K562 (cell line): Measurements from ENCODE around the gene TIMP3. TPM values are rescaled to one million over a fixed set of nuclear protein-coding genes. Genes with fewer than 3 reads are reported as not detected.

Experiments used
- CBX2 ChIP-seq: fragments of 200-600 bp; sonication (generic); IDR thresholded peaks from one replicate; pipeline ENCODE4 v1.6.1; 2012; ENCODE audit warnings: mild to moderate bottlenecking, low read length, inconsistent platforms; ENCODE audit not compliant: insufficient read depth, poor library complexity, severe bottlenecking
- DMBX1 ChIP-seq: fragments of 250-450 bp; sonication (Bioruptor Pico); IDR thresholded peaks from 2 replicates; pipeline ENCODE4 v1.8.0; 2022; ENCODE audit warnings: inconsistent platforms, mild to moderate bottlenecking, moderate library complexity, borderline replicate concordance
- EGR1 ChIP-seq: fragments of 450-650 bp; conservative IDR thresholded peaks from 2 replicates; pipeline ENCODE4 v1.6.1; 2017; ENCODE audit warnings: mild to moderate bottlenecking
- EHMT2 ChIP-seq: fragments of 450-650 bp; IDR thresholded peaks from 2 replicates; pipeline ENCODE4 v1.6.1; 2018; ENCODE audit warnings: antibody characterized with exemption
- ELF2 ChIP-seq: fragments of 250-450 bp; sonication (Bioruptor Pico); IDR thresholded peaks from 2 replicates; pipeline ENCODE4 v1.5.0; 2021; ENCODE audit warnings: mild to moderate bottlenecking
- FOXP1 ChIP-seq: sonication (generic); formaldehyde crosslinking; IDR thresholded peaks from 2 replicates; pipeline ENCODE4 v1.8.0; 2022; ENCODE audit warnings: mild to moderate bottlenecking, missing genetic modification reagents
- MTA3 ChIP-seq: fragments of 450-650 bp; formaldehyde crosslinking; IDR thresholded peaks from 2 replicates; pipeline ENCODE4 v1.6.1; 2017; ENCODE audit warnings: mild to moderate bottlenecking, borderline replicate concordance
- NCOA6 ChIP-seq: fragments of 450-650 bp; IDR thresholded peaks from 2 replicates; pipeline ENCODE4 v1.6.1; 2017; ENCODE audit warnings: mild to moderate bottlenecking
- NFATC3 ChIP-seq: fragments of 450-650 bp; IDR thresholded peaks from 2 replicates; pipeline ENCODE4 v1.6.1; 2017; ENCODE audit warnings: mild to moderate bottlenecking
- SMARCA4 ChIP-seq: fragments of 450-650 bp; IDR thresholded peaks from 2 replicates; pipeline ENCODE4 v1.6.1; 2016
- SREBF1 ChIP-seq: fragments of 150-350 bp; IDR thresholded peaks from 2 replicates; pipeline ENCODE4 v1.6.1; 2014; ENCODE audit warnings: antibody characterized with exemption, low read depth, low read length, borderline replicate concordance
- SUPT5H ChIP-seq: fragments of 450-650 bp; IDR thresholded peaks from 2 replicates; pipeline ENCODE4 v1.6.1; 2016
- THAP12 ChIP-seq: fragments of 250-450 bp; sonication (Bioruptor Pico); IDR thresholded peaks from 2 replicates; pipeline ENCODE4 v1.9.0; 2021; ENCODE audit warnings: mild to moderate bottlenecking, inconsistent platforms
- ZNF79 ChIP-seq: fragments of 250-450 bp; sonication (Bioruptor Pico); IDR thresholded peaks from 2 replicates; pipeline ENCODE4 v1.4.0; 2020; ENCODE audit warnings: low read depth, mild to moderate bottlenecking, moderate library complexity
- polyA plus RNA-seq, 8 experiments: library from polyadenylated mRNA; depleted of rRNA in 4 of 8; stranded (reverse) in 5 of 8; unstranded in 3 of 8; fragments of >200 nt; fragmentation: Nextera tagmentation in 2 of 8; fragmentation: Illumina TruSeq in 1 of 8; extraction: Ambion mirVana in 2 of 8; extraction: Trizol in 1 of 8; gene quantifications; 2 replicates each; pipeline versions ENCODE4 v1.2.1 to v1.2.3, GENCODE V29; 2011 to 2014; ENCODE audit warnings: inconsistent platforms in 1 of 8, missing spikeins in 1 of 8
- total RNA-seq, 7 experiments: library from RNA; depleted of rRNA in 6 of 7; stranded (reverse); fragments of >200 nt in 6 of 7; fragmentation: Illumina TruSeq in 2 of 7; extraction: Trizol in 2 of 7; gene quantifications; 2 replicates each; pipeline versions ENCODE4 v1.2.1 to v1.2.3, GENCODE V29; 2011 to 2021; ENCODE audit warnings: low replicate concordance in 1 of 7
- TF ChIP-seq, protein P1 (sequence below): fragments of 250-450 bp; sonication (Bioruptor Pico); IDR thresholded peaks from 2 replicates; pipeline ENCODE4 v1.9.0; 2021; ENCODE audit warnings: mild to moderate bottlenecking
- TF ChIP-seq, protein P2 (sequence below): fragments of 150-350 bp; IDR thresholded peaks from 2 replicates; pipeline ENCODE4 v1.6.1; 2014; ENCODE audit warnings: low read depth, mild to moderate bottlenecking, low read length, borderline replicate concordance
- TF ChIP-seq, protein P3 (sequence below): sonication (generic); formaldehyde crosslinking; IDR thresholded peaks from 2 replicates; pipeline ENCODE4 v1.8.0; 2022; ENCODE audit warnings: missing genetic modification reagents, mild to moderate bottlenecking, moderate library complexity, borderline replicate concordance
- TF ChIP-seq, protein P4 (sequence below): fragments of 250-450 bp; sonication (Bioruptor Pico); IDR thresholded peaks from 2 replicates; pipeline ENCODE4 v1.5.0; 2021; ENCODE audit warnings: mild to moderate bottlenecking, borderline replicate concordance

Gene TIMP3
- total and polyA plus RNA-seq, 9 of the 15 experiments (the other 6 are each of a cell fraction or from before 2014, with no cell fraction given): 0.07 to 0.73 (median 0.18) TPM

- TF ChIP-seq NCOA6 (no peak), SMARCA4 (peak; percentile 37; the same call in 1 of the 2 replicates), FOXP1 (no peak), SUPT5H (no peak), EGR1 (no peak), NFATC3 (no peak), MTA3 (peak; percentile 64; the same call in 1 of the 2 replicates), THAP12 (no peak), DMBX1 (no peak), EHMT2 (0 out of 2 replicates have a peak, but pooled peaks have one; percentile 37), ZNF79 (no peak), ELF2 (CRISPR knock-in tag) (no peak), SREBF1 (no peak), CBX2 (no peak)
- TF ChIP-seq, protein P1, sequence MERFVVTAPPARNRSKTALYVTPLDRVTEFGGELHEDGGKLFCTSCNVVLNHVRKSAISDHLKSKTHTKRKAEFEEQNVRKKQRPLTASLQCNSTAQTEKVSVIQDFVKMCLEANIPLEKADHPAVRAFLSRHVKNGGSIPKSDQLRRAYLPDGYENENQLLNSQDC (CRISPR knock-in tag): no peak
- TF ChIP-seq, protein P2, sequence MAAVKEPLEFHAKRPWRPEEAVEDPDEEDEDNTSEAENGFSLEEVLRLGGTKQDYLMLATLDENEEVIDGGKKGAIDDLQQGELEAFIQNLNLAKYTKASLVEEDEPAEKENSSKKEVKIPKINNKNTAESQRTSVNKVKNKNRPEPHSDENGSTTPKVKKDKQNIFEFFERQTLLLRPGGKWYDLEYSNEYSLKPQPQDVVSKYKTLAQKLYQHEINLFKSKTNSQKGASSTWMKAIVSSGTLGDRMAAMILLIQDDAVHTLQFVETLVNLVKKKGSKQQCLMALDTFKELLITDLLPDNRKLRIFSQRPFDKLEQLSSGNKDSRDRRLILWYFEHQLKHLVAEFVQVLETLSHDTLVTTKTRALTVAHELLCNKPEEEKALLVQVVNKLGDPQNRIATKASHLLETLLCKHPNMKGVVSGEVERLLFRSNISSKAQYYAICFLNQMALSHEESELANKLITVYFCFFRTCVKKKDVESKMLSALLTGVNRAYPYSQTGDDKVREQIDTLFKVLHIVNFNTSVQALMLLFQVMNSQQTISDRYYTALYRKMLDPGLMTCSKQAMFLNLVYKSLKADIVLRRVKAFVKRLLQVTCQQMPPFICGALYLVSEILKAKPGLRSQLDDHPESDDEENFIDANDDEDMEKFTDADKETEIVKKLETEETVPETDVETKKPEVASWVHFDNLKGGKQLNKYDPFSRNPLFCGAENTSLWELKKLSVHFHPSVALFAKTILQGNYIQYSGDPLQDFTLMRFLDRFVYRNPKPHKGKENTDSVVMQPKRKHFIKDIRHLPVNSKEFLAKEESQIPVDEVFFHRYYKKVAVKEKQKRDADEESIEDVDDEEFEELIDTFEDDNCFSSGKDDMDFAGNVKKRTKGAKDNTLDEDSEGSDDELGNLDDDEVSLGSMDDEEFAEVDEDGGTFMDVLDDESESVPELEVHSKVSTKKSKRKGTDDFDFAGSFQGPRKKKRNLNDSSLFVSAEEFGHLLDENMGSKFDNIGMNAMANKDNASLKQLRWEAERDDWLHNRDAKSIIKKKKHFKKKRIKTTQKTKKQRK: no peak
- TF ChIP-seq, protein P3, sequence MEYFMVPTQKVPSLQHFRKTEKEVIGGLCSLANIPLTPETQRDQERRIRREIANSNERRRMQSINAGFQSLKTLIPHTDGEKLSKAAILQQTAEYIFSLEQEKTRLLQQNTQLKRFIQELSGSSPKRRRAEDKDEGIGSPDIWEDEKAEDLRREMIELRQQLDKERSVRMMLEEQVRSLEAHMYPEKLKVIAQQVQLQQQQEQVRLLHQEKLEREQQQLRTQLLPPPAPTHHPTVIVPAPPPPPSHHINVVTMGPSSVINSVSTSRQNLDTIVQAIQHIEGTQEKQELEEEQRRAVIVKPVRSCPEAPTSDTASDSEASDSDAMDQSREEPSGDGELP: no peak
- TF ChIP-seq, protein P4, sequence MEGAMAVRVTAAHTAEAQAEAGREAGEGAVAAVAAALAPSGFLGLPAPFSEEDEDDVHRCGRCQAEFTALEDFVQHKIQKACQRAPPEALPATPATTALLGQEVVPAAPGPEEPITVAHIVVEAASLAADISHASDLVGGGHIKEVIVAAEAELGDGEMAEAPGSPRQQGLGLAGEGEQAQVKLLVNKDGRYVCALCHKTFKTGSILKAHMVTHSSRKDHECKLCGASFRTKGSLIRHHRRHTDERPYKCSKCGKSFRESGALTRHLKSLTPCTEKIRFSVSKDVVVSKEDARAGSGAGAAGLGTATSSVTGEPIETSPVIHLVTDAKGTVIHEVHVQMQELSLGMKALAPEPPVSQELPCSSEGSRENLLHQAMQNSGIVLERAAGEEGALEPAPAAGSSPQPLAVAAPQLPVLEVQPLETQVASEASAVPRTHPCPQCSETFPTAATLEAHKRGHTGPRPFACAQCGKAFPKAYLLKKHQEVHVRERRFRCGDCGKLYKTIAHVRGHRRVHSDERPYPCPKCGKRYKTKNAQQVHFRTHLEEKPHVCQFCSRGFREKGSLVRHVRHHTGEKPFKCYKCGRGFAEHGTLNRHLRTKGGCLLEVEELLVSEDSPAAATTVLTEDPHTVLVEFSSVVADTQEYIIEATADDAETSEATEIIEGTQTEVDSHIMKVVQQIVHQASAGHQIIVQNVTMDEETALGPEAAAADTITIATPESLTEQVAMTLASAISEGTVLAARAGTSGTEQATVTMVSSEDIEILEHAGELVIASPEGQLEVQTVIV: no peak
Measured at GRCh38 chr22:32887324-32887980, 85.9 kb downstream of the TIMP3 start (continued).
